ENCODE measurements around the gene SUMF1.

Gene SUMF1

GRCh38 chr3:4508048-4508981 is 41.2 kb upstream of the SUMF1 start:
- no peaks in the 10 kb centered on the region for H3K9me3 ChIP-seq (ENCODE audit: control insufficient read depth, low read length)
- H2BK120ac ChIP-seq (ENCODE audit: low read depth, low read length) = no peak overlapping the region
- no peak overlapping the region for H3K4ac ChIP-seq (ENCODE audit: low read depth in 1 of 2, low read length in 2 of 2)
- no peak overlapping the region for H3K18ac ChIP-seq (ENCODE audit: low read depth in 1 of 2, low read length in 2 of 2)
- peaks cover 3% of the 10 kb centered on the region for H3K4me1 ChIP-seq (ENCODE audit: control insufficient read depth, insufficient read depth, low read depth, low read length)
- peak overlapping the region in 1 of 2 experiments; percentile 23 for H2BK12ac ChIP-seq (ENCODE audit: low read length in 2 of 2)
- no peak overlapping the region for H3K9ac ChIP-seq (ENCODE audit: low read length)
- no peak overlapping the region for H4K8ac ChIP-seq (ENCODE audit: low read length)
- no peak overlapping the region for H3K14ac ChIP-seq (ENCODE audit: low read length in 2 of 2)
- H3K27ac ChIP-seq (ENCODE audit: low read length, poor library complexity, severe bottlenecking) = no peak overlapping the region
- H4K91ac ChIP-seq (ENCODE audit: low read length) = no peak overlapping the region
- H2AK5ac ChIP-seq (ENCODE audit: low read length, severe bottlenecking) = no peak overlapping the region
- H3K36me3 ChIP-seq (ENCODE audit: control insufficient read depth in 1 of 2, insufficient read depth in 2 of 2, low read depth in 1 of 2, low read length in 2 of 2) = no peaks in the 10 kb centered on the region
- H3K23ac ChIP-seq (ENCODE audit: low read length in 2 of 2) = no peak overlapping the region
- H3K4me2 ChIP-seq (ENCODE audit: low read length, poor library complexity, severe bottlenecking) = no peak overlapping the region
- no peak overlapping the region for H2BK5ac ChIP-seq (ENCODE audit: low read depth, low read length, poor library complexity, severe bottlenecking)
- no peak overlapping the region for H3K4me3 ChIP-seq (ENCODE audit: insufficient read depth in 1 of 2, low read depth in 1 of 2, low read length in 2 of 2)
- no peak overlapping the region for H2AFZ ChIP-seq (ENCODE audit: low read depth, low read length)
- no peak overlapping the region for H2BK15ac ChIP-seq (ENCODE audit: low read depth, poor library complexity, severe bottlenecking)
- H3K79me1 ChIP-seq (replicated peaks; ENCODE audit: low read length, poor library complexity, severe bottlenecking) = no peaks in the 10 kb centered on the region
- no peak for DNase-seq
- 78% methylated on average over 7 of the region's 8 CpGs for WGBS
- peaks cover 0 to 8% of the 10 kb centered on the region in 2 experiments for H3K27me3 ChIP-seq (ENCODE audit: control insufficient read depth in 1 of 2, insufficient read depth in 1 of 2, low read length in 2 of 2)

- H3K27me3 ChIP-seq (ENCODE audit: control insufficient read depth in 1 of 2, insufficient read depth in 1 of 2, low read length in 2 of 2) = peaks cover 0 to 8% of the 10 kb centered on the region in 2 experiments
- H4K91ac ChIP-seq (ENCODE audit: low read length) = no peak overlapping the region
- H3K9ac ChIP-seq (ENCODE audit: low read length) = no peak overlapping the region
- H2BK5ac ChIP-seq (ENCODE audit: low read depth, low read length, poor library complexity, severe bottlenecking) = no peak overlapping the region
- H3K4me1 ChIP-seq (ENCODE audit: control insufficient read depth, insufficient read depth, low read depth, low read length) = no peaks in the 10 kb centered on the region
- H3K79me1 ChIP-seq (replicated peaks; ENCODE audit: low read length, poor library complexity, severe bottlenecking) = no peaks in the 10 kb centered on the region
- H2BK15ac ChIP-seq (ENCODE audit: low read depth, poor library complexity, severe bottlenecking) = no peak overlapping the region
- no peak overlapping the region for H3K4ac ChIP-seq (ENCODE audit: low read depth in 1 of 2, low read length in 2 of 2)
- no peak overlapping the region for H3K4me3 ChIP-seq (ENCODE audit: insufficient read depth in 1 of 2, low read depth in 1 of 2, low read length in 2 of 2)
- no peak overlapping the region for H3K27ac ChIP-seq (ENCODE audit: low read length, poor library complexity, severe bottlenecking)
- no peak overlapping the region for H3K14ac ChIP-seq (ENCODE audit: low read length in 2 of 2)
- no peak overlapping the region for H2AK5ac ChIP-seq (ENCODE audit: low read length, severe bottlenecking)
- H2BK120ac ChIP-seq (ENCODE audit: low read depth, low read length) = no peak overlapping the region
- no peak overlapping the region for H2AFZ ChIP-seq (ENCODE audit: low read depth, low read length)
- no peaks in the 10 kb centered on the region for H3K9me3 ChIP-seq (ENCODE audit: control insufficient read depth, low read length)
- 73% methylated on average over 4 of the region's 5 CpGs for WGBS
- no peak overlapping the region for H3K18ac ChIP-seq (ENCODE audit: low read depth in 1 of 2, low read length in 2 of 2)
- no peak overlapping the region for H2BK12ac ChIP-seq (ENCODE audit: low read length in 2 of 2)
- H3K23ac ChIP-seq (ENCODE audit: low read length in 2 of 2) = no peak overlapping the region
- H4K8ac ChIP-seq (ENCODE audit: low read length) = no peak overlapping the region
- no peak overlapping the region for H3K4me2 ChIP-seq (ENCODE audit: low read length, poor library complexity, severe bottlenecking)
- no peaks in the 10 kb centered on the region for H3K36me3 ChIP-seq (ENCODE audit: control insufficient read depth in 1 of 2, insufficient read depth in 2 of 2, low read depth in 1 of 2, low read length in 2 of 2)
- peak; percentile 68 for DNase-seq
Measured at GRCh38 chr3:4507024-4507596, 40.0 kb upstream of the SUMF1 start.

GRCh38 chr3:4506559-4507023 is 39.5 kb upstream of the SUMF1 start:
- H3K9me3 ChIP-seq (ENCODE audit: control insufficient read depth, low read length) = no peaks in the 10 kb centered on the region
- H3K36me3 ChIP-seq (ENCODE audit: control insufficient read depth in 1 of 2, insufficient read depth in 2 of 2, low read depth in 1 of 2, low read length in 2 of 2) = no peaks in the 10 kb centered on the region
- no peak overlapping the region for H3K23ac ChIP-seq (ENCODE audit: low read length in 2 of 2)
- no peak overlapping the region for H4K91ac ChIP-seq (ENCODE audit: low read length)
- H2BK5ac ChIP-seq (ENCODE audit: low read depth, low read length, poor library complexity, severe bottlenecking) = no peak overlapping the region
- no peak overlapping the region for H2AK5ac ChIP-seq (ENCODE audit: low read length, severe bottlenecking)
- H3K4ac ChIP-seq (ENCODE audit: low read depth in 1 of 2, low read length in 2 of 2) = no peak overlapping the region
- no peak overlapping the region for H2BK120ac ChIP-seq (ENCODE audit: low read depth, low read length)
- no peaks in the 10 kb centered on the region for H3K79me1 ChIP-seq (replicated peaks; ENCODE audit: low read length, poor library complexity, severe bottlenecking)
- no peak overlapping the region for H2BK15ac ChIP-seq (ENCODE audit: low read depth, poor library complexity, severe bottlenecking)
- no peak for DNase-seq
- no peaks in the 10 kb centered on the region for H3K4me1 ChIP-seq (ENCODE audit: control insufficient read depth, insufficient read depth, low read depth, low read length)
- no peak overlapping the region for H3K4me3 ChIP-seq (ENCODE audit: insufficient read depth in 1 of 2, low read depth in 1 of 2, low read length in 2 of 2)
- H3K4me2 ChIP-seq (ENCODE audit: low read length, poor library complexity, severe bottlenecking) = no peak overlapping the region
- no peak overlapping the region for H3K27ac ChIP-seq (ENCODE audit: low read length, poor library complexity, severe bottlenecking)
- no peak overlapping the region for H2BK12ac ChIP-seq (ENCODE audit: low read length in 2 of 2)
- no peak overlapping the region for H3K9ac ChIP-seq (ENCODE audit: low read length)
- H3K18ac ChIP-seq (ENCODE audit: low read depth in 1 of 2, low read length in 2 of 2) = no peak overlapping the region
- H2AFZ ChIP-seq (ENCODE audit: low read depth, low read length) = no peak overlapping the region
- H4K8ac ChIP-seq (ENCODE audit: low read length) = no peak overlapping the region
- H3K14ac ChIP-seq (ENCODE audit: low read length in 2 of 2) = no peak overlapping the region
- H3K27me3 ChIP-seq (ENCODE audit: control insufficient read depth in 1 of 2, insufficient read depth in 1 of 2, low read length in 2 of 2) = peaks cover 0 to 3% of the 10 kb centered on the region in 2 experiments
- 71% methylated on average over 1 of the region's 2 CpGs for WGBS
